Breast epithelium (tissue), 4 donors: ENCODE measurements around the gene UNC119. TPM values are rescaled to one million over a fixed set of nuclear protein-coding genes. Genes with fewer than 3 reads are reported as not detected.

Experiments used
- DNase-seq, 2 donors: peaks; one replicate each; pipeline ENCODE4 v3.0.0-alpha.2; 2019; ENCODE audit warnings: low spot score in 2 of 2
- H3K27ac ChIP-seq, 2 donors: fragments of 200-600 bp; sonication (generic) in 1 of 2; one replicate each; pipeline ENCODE4 v1.5.1; 2016 to 2019; ENCODE audit warnings: mild to moderate bottlenecking in 1 of 2
- H3K27me3 ChIP-seq, 2 donors: fragments of 200-600 bp; sonication (generic) in 1 of 2; one replicate each; pipeline versions ENCODE4 v1.5.1 to v1.6.0; 2017 to 2019; ENCODE audit warnings: control low read depth in 1 of 2, mild to moderate bottlenecking in 1 of 2
- H3K36me3 ChIP-seq: fragments of 200-600 bp; one replicate; pipeline ENCODE4 v1.5.1; 2019
- H3K4me1 ChIP-seq, 2 donors: fragments of 200-600 bp; sonication (generic); one replicate each; pipeline ENCODE4 v1.5.1; 2016 to 2019; ENCODE audit warnings: control low read depth in 1 of 2
- H3K4me3 ChIP-seq, 3 donors: fragments of 200-600 bp; sonication (generic); 1 replicate in 2 of 3; 2 replicates in 1 of 3; pipeline ENCODE4 v1.5.1; 2016 to 2019; ENCODE audit warnings: mild to moderate bottlenecking in 3 of 3, moderate library complexity in 2 of 3
- H3K9me3 ChIP-seq, 2 donors: fragments of 200-600 bp; sonication (generic) in 1 of 2; one replicate each; pipeline ENCODE4 v1.5.1; 2016 to 2019; ENCODE audit warnings: control low read depth in 1 of 2
- POLR2A ChIP-seq: fragments of 450-650 bp; IDR thresholded peaks from one replicate; pipeline ENCODE4 v1.6.1; 2016; ENCODE audit warnings: antibody characterized with exemption, mild to moderate bottlenecking, moderate library complexity
- POLR2AphosphoS5 ChIP-seq, 3 donors: sonication (generic); formaldehyde crosslinking; IDR thresholded peaks; one replicate each; pipeline ENCODE4 v1.6.1; 2017; ENCODE audit warnings: antibody characterized with exemption in 3 of 3
- intact Hi-C: fragments of 100-400 bp; cut with DNase I; formaldehyde crosslinking; loops from one replicate; pipeline ENCODE4 v1.15.1; 2023; ENCODE audit warnings: low total_unique reads
- total RNA-seq, 3 donors: library from RNA; depleted of rRNA; stranded (reverse); fragments of >200 nt; gene quantifications; one replicate each; pipeline ENCODE4 v1.1.0, GENCODE V29; 2016
- TF ChIP-seq, protein P1 (sequence below), 3 donors: fragments of 450-650 bp; IDR thresholded peaks; one replicate each; pipeline ENCODE4 v1.5.1; 2016 to 2017; ENCODE audit warnings: antibody characterized with exemption in 3 of 3, mild to moderate bottlenecking in 3 of 3, moderate library complexity in 3 of 3

Gene UNC119
- total RNA-seq, 3 donors from 2014 or later: 19.2 to 34.1 (median 32.9) TPM

- no peaks in the 10 kb centered on the region for H3K36me3 ChIP-seq
- DNase-seq: no peak
- H3K9me3 ChIP-seq: no peaks in the 10 kb centered on the region
- no peak overlapping the region for H3K27ac ChIP-seq
- intact Hi-C loops: no loop called here
- H3K4me1 ChIP-seq: no peaks in the 10 kb centered on the region
- H3K27me3 ChIP-seq: no peaks in the 10 kb centered on the region
- TF ChIP-seq POLR2AphosphoS5 (IDR thresholded peaks at IDR 0.05) (no peak), POLR2A (no peak)
- TF ChIP-seq, protein P1, sequence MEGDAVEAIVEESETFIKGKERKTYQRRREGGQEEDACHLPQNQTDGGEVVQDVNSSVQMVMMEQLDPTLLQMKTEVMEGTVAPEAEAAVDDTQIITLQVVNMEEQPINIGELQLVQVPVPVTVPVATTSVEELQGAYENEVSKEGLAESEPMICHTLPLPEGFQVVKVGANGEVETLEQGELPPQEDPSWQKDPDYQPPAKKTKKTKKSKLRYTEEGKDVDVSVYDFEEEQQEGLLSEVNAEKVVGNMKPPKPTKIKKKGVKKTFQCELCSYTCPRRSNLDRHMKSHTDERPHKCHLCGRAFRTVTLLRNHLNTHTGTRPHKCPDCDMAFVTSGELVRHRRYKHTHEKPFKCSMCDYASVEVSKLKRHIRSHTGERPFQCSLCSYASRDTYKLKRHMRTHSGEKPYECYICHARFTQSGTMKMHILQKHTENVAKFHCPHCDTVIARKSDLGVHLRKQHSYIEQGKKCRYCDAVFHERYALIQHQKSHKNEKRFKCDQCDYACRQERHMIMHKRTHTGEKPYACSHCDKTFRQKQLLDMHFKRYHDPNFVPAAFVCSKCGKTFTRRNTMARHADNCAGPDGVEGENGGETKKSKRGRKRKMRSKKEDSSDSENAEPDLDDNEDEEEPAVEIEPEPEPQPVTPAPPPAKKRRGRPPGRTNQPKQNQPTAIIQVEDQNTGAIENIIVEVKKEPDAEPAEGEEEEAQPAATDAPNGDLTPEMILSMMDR (IDR thresholded peaks at IDR 0.05): no peak
- H3K4me3 ChIP-seq: no peak overlapping the region
Measured at GRCh38 chr17:28592260-28592659, 39.8 kb upstream of the UNC119 start.

- DNase-seq: no peak
- TF ChIP-seq, protein P1 (IDR thresholded peaks at IDR 0.05): no peak
- TF ChIP-seq POLR2AphosphoS5 (IDR thresholded peaks at IDR 0.05): no peak
- no peak for TF ChIP-seq POLR2A
- intact Hi-C loops: no loop called here
- no peaks in the 10 kb centered on the region for H3K36me3 ChIP-seq
- H3K27me3 ChIP-seq: no peaks in the 10 kb centered on the region
- no peak overlapping the region for H3K27ac ChIP-seq
- H3K9me3 ChIP-seq: no peaks in the 10 kb centered on the region
- H3K4me1 ChIP-seq: no peaks in the 10 kb centered on the region
- no peak overlapping the region for H3K4me3 ChIP-seq
Measured at GRCh38 chr17:28585851-28586250, 33.4 kb upstream of the UNC119 start.

GRCh38 chr17:28584434-28584833 is 32.0 kb upstream of the UNC119 start:
- intact Hi-C loops: no loop called here
- DNase-seq: no peak
- H3K4me3 ChIP-seq: no peak overlapping the region
- H3K27ac ChIP-seq: no peak overlapping the region
- TF ChIP-seq, protein P1 (IDR thresholded peaks at IDR 0.05): no peak
- TF ChIP-seq POLR2A (no peak), POLR2AphosphoS5 (IDR thresholded peaks at IDR 0.05) (no peak)
- no peaks in the 10 kb centered on the region for H3K36me3 ChIP-seq
- H3K9me3 ChIP-seq: no peaks in the 10 kb centered on the region
- no peaks in the 10 kb centered on the region for H3K4me1 ChIP-seq
- no peaks in the 10 kb centered on the region for H3K27me3 ChIP-seq

- Histone ChIP-seq H3K27ac (no peak overlapping the region), H3K4me3 (no peak overlapping the region), H3K9me3 (no peaks in the 10 kb centered on the region), H3K36me3 (no peaks in the 10 kb centered on the region), H3K4me1 (no peaks in the 10 kb centered on the region), H3K27me3 (no peaks in the 10 kb centered on the region)
- TF ChIP-seq, protein P1 (IDR thresholded peaks at IDR 0.05): no peak
- no peak for TF ChIP-seq POLR2AphosphoS5 (IDR thresholded peaks at IDR 0.05)
- no peak for TF ChIP-seq POLR2A
- intact Hi-C loops: no loop called here
- no peak for DNase-seq
Measured at GRCh38 chr17:28582513-28582912, 30.1 kb upstream of the UNC119 start.

DNA sequence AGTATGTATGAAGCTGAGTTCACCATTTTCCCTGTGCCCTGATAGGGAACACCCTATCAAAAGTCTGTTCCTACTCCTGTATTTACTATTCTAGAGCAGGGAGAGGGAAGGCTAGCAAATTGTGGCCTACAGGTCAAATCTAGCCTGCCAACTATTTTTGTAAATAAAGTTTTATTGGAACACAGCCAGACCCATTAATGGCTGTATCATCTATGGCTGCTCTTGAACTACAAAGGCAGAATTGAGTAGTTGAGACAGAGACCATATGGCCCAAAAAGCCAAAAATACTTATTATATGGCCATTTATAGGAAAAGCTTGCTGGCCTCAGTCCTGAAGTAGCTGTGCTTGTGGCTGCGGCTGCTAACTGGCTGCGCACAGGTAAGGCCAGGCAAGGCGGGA is 28.5 kb upstream of the UNC119 start:
- Histone ChIP-seq H3K27ac (no peak overlapping the region), H3K36me3 (no peaks in the 10 kb centered on the region), H3K9me3 (no peaks in the 10 kb centered on the region), H3K27me3 (no peaks in the 10 kb centered on the region), H3K4me1 (no peaks in the 10 kb centered on the region), H3K4me3 (no peak overlapping the region)
- TF ChIP-seq POLR2AphosphoS5 (IDR thresholded peaks at IDR 0.05) (no peak), POLR2A (no peak)
- TF ChIP-seq, protein P1 (IDR thresholded peaks at IDR 0.05): no peak
- intact Hi-C loops: no loop called here
- no peak for DNase-seq
